OCI-M2 (cell line): ENCODE measurements around the gene BCAT1.

Experiments used
- DNase-seq: peaks from one replicate; lab custom pipeline; 2025; ENCODE audit not compliant: unreplicated experiment; lab: John Stamatoyannopoulos, UW

The BCAT1 gene, protein sequence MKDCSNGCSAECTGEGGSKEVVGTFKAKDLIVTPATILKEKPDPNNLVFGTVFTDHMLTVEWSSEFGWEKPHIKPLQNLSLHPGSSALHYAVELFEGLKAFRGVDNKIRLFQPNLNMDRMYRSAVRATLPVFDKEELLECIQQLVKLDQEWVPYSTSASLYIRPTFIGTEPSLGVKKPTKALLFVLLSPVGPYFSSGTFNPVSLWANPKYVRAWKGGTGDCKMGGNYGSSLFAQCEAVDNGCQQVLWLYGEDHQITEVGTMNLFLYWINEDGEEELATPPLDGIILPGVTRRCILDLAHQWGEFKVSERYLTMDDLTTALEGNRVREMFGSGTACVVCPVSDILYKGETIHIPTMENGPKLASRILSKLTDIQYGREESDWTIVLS

DNA sequence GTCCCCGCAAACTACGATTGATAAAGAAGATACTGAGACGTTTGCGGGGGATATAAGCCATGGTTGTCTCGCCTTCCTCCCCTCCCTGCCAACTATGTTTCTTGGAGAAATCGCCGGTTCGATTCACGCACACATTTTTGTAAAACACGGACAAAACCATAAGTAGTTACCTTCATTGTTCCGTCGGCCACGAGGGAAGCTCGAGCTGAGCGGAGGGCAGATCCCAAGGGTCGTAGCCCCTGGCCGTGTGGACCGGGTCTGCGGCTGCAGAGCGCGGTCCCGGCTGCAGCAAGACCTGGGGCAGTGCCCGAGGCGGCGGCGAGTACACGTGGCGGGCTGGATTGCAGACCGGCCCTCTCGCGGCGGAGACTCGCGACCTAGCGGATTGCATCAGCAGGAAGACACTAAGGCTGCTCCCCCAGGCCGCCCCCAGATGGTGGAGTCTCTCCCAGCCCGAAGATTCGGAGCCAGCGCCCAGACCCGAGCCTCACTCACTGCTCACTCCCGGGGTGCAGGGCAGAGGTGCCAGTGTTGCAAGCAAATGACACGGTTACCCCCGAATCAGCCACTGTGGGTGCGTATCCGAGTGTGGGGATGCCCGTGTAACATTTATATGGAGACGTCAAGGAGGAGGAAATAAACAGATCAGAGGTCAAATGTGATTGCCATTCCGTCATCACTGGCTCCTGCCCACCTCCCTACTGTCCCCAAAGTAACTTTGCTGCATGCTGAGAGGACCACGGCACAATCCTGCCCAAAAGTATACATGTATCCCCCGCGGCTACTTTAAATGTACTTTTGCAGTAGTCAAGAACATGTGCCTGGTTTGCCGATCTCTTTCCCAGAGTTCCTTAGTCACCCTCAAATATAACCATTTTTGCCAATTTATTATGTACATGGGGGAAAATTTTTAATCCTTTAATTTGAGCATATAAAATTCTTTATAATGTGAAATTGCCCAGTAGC lies at the start of gene BCAT1:
Gene BCAT1, minus strand, starts transcription at position 345 of the 966 bp plus-strand sequence. Its CDS starts 169 bp downstream, at position 176.
- DNase-seq: no peak

DNA sequence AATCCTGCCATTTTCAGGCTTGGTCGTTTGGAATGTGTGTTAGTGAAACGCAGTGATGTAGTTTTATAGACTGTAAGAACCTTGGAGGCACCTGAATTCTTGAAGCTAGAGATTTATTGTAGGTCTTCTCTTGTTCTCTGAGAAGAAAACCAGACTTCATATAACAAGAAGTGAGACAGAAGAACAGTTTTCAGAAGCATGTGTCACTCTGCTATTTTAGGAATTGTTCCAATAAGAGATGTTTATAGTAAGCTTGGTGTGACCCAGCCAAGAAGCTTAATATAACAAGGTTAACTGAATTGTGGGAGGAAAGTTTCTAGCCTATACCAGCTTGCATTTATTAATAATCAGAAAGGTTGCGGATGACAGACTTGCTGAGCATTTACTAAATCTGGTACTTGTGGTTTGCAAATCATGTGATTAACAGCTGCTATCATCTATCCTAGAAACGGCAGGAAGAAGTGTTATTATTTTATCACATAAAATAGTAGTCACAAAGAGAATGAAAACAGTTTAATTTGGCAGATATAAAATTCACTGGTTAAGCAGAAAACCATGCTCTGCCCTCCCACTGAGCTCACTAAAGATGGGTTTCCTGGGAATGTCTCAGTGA lies 49.2 kb upstream of the BCAT1 start:
- no peak for DNase-seq

DNA sequence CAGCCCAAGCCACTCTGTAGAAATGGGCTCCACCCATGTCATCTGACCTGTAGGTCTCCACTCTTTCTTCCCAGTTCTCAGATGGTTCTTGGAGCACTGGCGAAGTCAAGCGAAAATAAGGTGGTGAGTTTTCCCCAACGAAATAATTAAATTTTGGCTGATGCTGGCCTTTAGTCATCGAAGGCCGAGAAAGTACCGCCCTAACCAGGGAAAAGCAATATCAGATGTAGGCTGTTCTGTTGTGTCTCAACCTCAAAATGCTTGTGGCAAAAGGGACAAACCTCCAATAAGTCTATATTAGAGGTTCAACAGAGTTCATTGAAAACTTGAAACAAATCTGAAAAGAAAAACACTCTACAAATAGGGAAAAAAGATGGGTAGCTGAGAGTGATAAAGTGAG lies 48.6 kb upstream of the BCAT1 start:
- DNase-seq: no peak

DNA sequence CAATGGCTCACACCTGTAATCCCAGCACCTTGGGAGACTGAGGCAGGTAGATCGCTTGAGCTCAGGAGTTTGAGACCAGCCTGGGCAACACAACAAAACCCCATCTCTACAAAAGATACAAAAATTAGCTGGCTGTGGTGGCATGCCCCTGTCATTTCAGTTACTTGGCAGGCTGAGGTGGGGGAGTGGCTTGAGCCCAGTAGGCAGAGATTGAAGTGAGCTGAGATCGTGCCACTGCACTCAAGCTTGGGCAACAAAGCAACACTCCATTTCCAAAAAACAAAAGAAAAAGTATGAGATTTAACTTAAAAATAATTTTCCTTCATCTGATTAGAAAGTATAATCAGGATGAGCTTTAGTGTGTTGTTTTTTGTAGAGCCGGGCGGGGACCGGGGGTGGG lies 47.9 kb upstream of the BCAT1 start:
- DNase-seq: no peak

DNA sequence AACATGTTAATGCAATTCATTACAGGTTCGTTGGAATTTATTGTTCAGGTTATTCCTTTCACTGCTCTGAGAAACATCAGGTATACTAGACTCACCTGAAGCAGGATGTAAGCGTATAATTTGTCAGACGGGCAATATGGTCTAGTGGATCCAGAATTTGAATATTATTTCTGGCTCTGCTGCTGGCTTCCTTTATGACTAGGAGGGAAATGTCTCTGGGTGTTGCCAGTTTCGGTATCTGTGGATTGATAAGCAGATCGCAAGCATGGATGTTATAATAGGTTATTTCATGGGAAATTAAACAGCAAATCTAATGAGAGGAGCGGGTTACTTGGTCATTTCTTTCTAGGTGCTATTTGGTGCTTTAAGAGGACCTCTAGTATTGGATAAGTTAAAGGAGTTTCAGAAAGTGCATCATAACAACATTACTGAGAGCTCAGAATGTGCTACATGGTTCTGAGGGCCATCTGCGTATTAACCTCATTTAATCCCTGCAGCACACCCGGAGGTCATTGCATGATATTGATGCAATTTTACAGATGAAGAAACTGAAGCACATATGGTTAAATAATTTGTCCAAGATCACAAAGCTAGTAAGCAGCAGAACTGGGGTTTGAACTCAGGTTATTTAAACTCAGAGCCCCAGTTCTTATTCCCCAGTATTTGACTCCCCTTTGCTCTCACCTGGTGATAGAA lies 47.3 kb upstream of the BCAT1 start:
- DNase-seq: no peak

DNA sequence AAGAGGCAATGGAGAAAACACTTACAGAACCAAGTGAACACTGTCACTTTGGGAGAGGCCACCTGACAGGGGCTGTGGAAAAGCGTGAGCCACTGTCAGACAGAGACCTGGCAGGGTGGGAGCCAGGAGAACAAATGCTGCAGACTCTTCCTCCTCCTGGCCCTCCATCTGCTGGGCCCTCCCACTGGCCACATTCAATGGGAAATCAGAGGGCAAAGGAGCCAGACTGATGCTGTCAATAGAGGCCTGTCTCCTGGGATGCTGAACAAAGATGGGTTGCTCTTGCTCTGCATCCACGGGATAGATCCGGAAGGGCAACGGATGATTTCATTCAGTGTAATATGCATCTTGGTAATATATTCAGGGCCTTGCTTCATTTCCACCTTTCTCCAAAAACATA lies 44.9 kb upstream of the BCAT1 start:
- no peak for DNase-seq

DNA sequence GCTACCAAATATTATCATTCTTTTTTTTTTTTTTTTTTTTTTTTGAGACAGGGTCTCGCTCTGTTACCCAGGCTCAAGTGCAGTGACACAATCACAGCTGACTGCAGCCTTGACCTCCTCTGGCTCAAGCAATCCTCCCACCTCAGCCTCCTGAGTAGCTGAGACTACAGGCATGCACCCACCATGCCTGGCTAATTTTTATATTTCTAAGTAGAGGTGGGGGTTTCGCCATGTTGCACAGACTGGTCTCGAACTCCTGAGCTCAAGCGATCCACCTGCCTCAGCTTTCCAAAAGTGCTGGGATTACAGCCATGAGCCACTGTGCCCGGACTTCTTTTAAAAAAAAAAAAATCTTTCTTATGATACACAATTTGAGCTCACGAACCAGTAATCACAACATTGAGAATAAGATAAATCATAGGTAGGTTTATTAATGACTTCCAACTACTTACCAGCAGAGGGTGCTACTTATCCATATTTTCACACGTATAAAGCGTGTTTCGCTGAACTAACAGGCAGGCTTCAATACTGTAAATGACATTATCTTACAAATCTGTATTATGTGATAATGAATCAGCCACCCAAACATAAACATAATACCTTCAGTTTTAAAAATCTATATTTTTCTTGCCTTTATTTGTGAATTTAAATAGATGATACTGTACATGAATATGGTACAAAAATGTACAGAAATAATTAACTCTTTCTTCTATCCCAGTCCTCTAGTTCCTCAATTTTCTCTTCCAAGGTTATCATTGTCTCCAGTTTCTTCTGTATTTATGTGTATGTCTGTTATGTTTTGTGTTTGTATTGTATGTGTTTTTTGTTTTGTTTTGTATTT lies 42.5 kb upstream of the BCAT1 start:
- DNase-seq: no peak

DNA sequence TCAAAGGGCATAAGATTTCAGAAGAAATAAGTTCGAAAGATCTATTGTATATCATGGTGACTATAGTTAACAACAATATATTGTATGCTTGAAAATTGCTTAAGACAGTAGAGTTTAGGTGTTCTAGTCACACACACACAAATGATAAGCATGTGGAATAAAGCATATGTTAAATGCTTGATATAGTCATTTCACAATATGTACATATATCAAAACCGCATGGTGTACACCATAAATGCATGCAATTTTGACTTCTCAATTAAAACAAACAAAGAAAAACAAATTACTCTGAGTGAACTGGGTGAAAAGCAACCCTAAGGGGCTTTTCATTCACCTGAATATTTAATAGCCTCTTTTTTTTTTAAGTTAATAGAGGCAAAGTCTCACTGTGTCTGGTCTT lies 40.3 kb upstream of the BCAT1 start:
- no peak for DNase-seq

DNA sequence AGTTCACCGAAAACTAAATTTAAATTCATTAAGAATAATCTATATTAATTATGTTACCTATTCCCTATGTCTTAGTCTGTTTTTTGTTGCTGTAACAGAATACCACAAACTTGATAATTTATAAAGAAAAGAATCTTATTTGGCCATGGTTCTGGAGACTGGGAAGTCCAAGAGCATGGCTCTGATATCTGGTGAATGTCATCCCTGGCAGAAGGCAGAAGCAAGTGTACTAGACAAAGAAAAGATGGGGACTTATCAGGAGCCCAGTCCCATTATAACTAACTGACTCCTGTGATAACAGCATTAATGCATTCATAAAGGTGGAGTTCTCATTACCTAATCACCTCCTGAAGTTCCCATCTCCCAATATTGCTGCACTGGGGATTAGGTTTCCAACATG lies 33.3 kb upstream of the BCAT1 start:
- DNase-seq: no peak

DNA sequence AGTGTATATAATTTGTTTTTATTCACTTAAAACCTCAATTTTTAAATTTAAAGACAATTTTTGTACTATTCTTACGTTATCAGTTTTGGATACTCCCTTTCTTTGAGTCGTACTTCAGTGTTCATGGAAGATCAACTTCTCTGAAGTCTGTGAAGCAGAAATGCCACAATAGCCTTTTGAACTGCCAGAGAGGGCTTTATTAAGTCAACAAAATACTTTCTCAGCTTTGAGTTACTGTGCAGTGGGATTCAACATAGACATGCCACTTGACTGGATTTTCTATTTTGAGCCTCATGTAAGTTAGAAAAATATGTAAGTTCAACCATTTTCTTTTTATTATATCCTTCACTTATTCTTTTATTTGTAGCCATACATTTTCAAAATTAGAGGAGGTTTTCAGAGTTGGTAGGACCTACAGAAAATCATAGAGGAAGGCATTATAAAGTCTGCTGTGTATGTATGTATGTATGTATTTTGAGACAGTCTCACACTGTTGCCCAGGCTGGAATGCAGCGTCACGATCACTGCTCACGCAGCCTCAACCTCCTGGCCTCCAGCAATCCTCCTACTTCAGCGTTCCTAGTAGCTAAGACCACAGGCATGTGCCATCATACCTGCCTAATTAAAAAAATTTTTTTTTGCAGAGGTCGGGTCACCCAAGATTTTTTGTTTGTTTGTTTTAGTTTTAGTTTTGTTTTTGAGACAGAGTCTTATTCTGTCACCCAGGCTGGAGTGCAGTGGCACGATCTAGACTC lies 31.3 kb upstream of the BCAT1 start:
- DNase-seq: no peak

DNA sequence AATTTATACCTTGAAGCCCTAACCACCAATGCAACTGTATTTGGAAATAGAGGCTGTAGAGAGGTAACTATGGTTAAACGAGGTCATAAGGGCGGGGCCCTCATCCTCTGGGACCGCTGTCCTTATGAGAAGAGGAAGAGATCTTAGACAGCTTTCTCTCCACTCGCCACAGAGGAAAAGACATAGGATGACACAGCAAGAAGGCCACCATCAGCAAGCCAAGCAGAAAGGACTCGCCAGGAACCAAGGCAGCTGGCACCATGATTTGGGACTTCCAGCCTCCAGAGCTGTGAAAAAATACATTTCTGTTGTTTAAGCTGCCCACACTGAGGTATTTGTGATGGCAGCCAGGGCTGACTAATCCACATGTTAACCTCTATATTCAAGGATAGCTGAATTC lies 30.4 kb upstream of the BCAT1 start:
- DNase-seq: no peak

DNA sequence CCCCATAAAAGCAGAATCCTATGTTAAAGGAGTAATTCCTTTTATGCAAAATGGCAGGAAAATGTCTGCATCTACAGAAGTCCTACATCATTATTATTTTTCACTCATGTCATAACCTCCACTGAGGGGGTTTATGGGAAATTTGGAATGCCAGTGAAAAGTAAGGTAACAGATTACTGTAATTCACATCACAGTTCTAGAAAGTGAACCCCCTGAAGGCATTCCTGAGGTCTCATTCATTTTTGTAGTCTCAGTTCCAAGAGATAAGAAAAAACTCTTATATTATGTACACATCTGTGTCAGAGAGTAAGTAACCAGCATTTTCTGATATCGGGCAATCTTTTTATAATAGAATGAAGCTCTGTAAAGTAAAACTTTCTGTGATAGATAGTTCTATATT lies 28.8 kb upstream of the BCAT1 start:
- DNase-seq: no peak

DNA sequence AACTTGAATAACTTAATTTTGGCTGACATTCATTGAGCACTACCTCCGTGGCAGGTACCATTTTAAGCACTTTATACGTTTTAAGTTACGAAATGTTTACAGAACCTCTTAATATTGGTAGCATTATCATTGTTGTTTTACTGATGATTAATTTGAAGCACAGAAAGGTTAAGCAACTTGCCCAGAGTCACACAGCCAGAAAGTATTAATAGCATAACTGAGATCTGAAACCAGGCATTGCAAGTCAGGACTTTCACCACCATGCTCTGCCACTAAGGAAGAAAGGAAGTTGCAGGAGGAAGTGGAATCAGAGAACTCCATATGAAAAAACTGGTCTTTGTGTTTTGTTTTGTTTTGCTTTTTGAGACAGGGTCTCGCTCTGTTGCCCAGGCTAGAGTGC lies 28.2 kb upstream of the BCAT1 start:
- DNase-seq: no peak

DNA sequence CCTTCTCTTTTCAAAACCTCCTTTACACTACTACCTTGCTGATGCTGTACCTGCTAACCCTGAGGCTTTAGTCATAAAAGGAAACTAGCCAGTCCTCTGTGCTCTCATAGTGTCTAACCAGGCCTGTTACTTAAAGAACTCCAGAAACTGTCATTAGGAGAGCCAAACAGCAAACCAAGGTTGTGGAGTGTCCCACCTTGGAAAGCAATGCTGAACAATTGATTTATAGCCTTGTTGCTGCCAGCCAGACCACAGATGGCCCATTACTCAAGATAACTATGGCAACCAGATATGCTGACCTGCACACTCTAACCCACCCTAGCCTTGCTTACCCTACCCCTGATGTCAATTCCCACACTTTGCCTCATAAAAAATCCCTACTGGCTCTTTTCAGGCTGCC lies 26.5 kb upstream of the BCAT1 start:
- no peak for DNase-seq

DNA sequence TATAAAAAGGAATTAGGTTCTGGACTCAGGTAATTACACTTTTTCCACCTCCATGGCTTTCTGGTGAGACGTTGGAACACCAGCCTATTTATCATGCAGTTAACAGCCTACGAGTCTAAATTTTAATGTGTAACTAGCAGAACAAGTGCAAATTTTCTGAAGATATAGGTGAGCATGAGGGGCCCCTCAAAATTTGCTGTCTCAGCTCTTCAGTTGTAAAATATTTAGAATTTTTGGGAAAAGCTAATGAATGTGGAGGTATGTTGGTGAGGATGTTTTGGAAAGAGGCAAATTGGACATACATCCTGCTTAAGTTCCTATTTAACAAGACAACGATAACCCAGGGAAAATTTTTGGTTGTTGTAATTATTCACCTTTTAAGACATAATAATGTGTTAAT lies 25.3 kb upstream of the BCAT1 start:
- no peak for DNase-seq

DNA sequence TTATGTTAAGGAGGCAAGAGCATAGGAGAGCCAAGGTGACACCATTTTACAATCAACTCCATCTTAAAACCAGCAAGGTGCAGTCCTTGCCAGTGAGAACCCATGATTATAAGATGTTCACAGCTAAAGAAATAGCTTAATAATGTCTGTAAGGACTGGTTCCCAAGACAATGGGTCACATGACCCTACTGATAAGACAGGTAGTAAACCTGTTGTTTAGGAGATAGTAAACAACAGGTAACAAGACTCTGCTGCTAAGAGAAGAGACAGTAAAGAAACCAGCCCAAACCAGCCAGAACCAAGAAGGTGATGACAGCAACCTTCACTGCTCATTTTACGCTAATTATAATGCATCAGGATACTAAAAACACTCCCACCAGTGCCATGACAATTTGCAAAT lies 23.2 kb upstream of the BCAT1 start:
- no peak for DNase-seq

DNA sequence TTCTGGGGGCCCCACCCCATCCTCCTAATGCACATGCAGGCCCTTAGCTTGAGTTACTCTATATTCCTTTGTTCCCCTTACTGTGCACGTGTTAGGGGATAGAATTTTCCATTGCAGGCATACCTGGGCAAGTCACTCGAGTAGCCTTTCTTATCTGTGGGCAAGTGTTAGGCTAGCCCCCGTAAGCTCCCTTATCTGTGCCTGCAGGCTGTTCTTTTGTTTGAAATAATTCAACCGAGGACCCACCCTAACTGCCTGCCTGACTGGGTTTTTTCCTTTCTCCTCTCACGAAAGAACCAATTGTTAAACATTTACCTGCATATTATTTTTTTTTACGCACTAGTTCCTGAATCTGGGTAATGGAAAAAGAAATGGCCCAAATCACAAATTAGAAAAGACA lies 21.3 kb upstream of the BCAT1 start:
- DNase-seq: no peak

DNA sequence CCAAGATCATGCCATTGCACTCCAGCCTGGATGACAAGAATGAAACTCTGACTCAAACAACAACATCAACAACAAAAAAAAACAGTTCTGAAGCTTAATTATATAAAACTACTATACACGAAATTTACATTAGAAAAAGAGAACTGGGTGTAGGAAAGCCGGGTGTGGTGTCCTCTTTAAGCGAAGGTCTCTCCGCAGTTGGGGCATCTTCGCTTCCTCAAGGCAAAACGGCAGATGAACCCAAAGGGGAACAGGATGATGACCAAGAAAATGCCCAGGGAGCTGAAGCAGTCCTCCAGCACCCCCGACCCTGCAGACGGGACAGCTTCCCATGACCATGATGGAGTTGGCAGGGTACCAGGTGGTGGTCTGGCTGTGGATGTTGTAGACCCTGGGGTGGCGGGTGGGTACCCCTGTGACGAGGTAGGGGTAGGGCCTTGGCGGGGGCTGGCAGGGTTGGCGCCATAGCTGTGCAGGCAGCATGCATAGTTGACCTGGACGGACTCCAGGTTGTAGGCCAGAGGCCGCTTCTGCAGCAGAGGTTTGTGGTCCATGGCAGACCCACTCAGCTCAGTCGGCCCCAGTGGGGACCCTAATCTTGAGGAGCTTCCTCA lies 18.2 kb upstream of the BCAT1 start:
- DNase-seq: no peak

DNA sequence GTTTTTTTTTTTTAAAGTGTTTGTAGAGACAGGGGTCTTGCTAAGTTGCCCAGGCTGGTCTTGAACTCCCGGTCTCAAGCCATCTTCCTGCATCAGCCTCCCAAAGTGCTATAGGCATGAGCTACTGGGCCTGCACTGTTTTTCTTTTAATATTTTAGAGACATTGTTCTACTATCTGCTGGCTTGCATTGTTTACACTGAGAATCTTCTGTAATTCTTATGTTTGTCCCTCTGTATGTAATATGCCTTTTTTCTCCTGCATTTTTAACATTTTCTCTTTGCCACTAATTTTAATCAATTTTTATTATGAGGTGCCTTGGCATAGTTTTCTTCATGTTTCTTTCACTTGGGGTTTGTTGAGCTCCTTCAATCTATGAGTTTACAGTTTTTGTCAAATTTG lies 15.4 kb upstream of the BCAT1 start:
- DNase-seq: no peak
